Stimulated activated naive CD8-positive, alpha-beta T cell treated with anti-CD3 and anti-CD28 coated beads, Interleukin-15, amount 100 ng/mL, for 72 hours (primary cell): ENCODE data around the gene GADL1.

Source experiments
- ATAC-seq: fragments of 150-1000 bp; cut with Tn5 transposase; 2 replicates; pipeline ENCODE4 v1.10.0; 2021; ENCODE audit warnings: mild to moderate bottlenecking, moderate library complexity
- DNase-seq, 2 donors: peaks; one replicate each; pipeline ENCODE4 v3.0.0; 2021 to 2022
- H3K27ac Mint-ChIP-seq, 2 donors: one replicate each; pipeline ENCODE4 v1.8.0; 2022; ENCODE audit warnings: mild to moderate bottlenecking in 2 of 2, mixed read lengths in 2 of 2, moderate library complexity in 2 of 2
- H3K27me3 Mint-ChIP-seq: one replicate; pipeline ENCODE4 v1.8.0; 2022; ENCODE audit warnings: mixed read lengths
- H3K4me1 Mint-ChIP-seq: one replicate; pipeline ENCODE4 v1.8.0; 2022; ENCODE audit warnings: mild to moderate bottlenecking, mixed read lengths
- H3K4me3 Mint-ChIP-seq, 2 donors: one replicate each; pipeline ENCODE4 v1.8.0; 2022; ENCODE audit warnings: mild to moderate bottlenecking in 2 of 2, mixed read lengths in 2 of 2, moderate library complexity in 1 of 2
- H3K9me3 Mint-ChIP-seq, 2 donors: one replicate each; pipeline ENCODE4 v1.8.0; 2022; ENCODE audit warnings: mixed read lengths in 2 of 2

Gene GADL1

DNA sequence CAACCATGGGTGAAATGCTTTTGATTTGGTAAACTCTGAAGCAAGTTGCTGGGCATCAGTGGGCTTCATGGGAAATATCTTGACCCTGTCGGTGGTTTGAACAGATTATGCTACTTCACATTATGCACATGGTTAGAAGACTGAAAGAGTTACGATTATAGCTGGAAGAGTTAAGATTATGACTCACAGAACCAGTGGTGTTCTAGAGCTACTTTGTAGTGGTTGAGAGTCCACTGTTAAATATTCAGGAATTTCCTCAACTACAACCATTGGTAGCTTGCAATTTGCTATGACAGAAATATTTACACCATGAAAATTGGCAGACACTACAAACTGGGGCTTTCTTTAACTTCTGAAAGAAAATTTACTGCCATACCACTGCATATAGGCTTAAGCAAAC is 99.3 kb downstream of the GADL1 start:
- DNase-seq (no peak), ATAC-seq (no peak)

DNA sequence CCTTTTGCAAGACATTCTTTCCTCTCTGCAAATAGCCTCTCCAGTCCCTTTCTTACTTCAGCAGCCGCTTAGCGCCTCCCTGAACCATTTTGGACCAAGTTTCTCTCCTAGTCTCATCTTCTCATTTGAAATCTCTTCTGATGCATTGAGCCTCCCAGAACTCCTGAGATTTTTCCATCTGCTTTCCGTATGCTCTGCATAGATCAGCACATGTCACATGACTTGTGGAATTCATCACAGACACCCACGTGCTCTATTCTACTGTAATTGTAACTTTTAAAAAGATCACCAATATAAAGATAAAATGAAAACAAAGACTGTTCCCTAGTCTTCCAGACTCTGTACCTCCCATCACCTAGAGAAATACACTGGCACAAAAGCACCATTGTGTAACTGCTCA is 100.7 kb downstream of the GADL1 start:
- ATAC-seq: no peak
- DNase-seq: no peak
- Mint-ChIP-seq H3K4me1 (peaks cover 2% of the 10 kb centered on the region), H3K27me3 (no peaks in the 10 kb centered on the region), H3K27ac (no peak overlapping the region), H3K4me3 (no peak overlapping the region), H3K9me3 (no peaks in the 10 kb centered on the region)

More for the DNA sequence above, 99.3 kb downstream of the GADL1 start:
- Mint-ChIP-seq H3K27ac (no peak overlapping the region), H3K4me3 (no peak overlapping the region), H3K27me3 (no peaks in the 10 kb centered on the region), H3K4me1 (no peaks in the 10 kb centered on the region), H3K9me3 (peaks cover 0 to 5% of the 10 kb centered on the region in 2 donors)

DNA sequence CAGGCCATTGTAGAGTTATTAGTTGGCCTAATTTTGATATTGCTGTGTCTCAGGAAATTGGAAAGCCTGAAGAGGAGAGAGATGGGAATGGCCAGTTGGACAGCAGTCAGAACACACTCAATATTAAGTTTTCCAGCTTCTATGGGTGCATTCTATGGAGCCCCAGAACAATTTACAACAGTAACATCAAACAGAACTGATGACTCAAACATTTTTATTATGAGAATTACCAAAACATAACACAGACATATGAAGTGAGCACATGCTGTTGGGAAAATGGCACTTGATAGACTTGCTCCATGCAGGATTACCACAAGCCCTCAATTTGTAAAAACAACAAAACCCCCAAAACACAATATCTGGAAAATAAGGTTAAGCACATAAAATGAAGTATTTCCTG is 104.3 kb downstream of the GADL1 start:
- DNase-seq (no peak), ATAC-seq (no peak)
- peaks cover 7% of the 10 kb centered on the region for H3K27me3 Mint-ChIP-seq

DNA sequence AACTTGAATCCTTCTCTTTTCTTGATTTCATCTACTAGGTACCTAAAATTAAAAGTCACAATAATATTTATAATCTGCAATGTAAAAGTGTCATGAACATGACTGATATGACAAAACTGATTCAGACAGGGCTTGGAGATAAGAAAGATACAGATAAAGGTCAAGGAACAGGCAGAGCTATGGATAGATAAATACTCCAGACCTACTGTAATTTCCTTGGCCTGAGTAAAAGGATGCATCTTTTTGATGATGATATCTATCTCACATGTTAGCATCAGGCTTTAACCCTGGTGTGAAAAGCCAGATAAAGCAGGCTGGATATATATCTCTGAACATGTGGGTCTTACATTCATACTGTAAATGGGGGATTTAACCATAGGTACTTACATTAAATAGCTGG is 108.1 kb downstream of the GADL1 start:
- no peaks in the 10 kb centered on the region for H3K9me3 Mint-ChIP-seq
- H3K4me1 Mint-ChIP-seq: peaks cover 6% of the 10 kb centered on the region
- DNase-seq: no peak
- no peak overlapping the region for H3K4me3 Mint-ChIP-seq
- H3K27me3 Mint-ChIP-seq: peaks cover 7% of the 10 kb centered on the region
- H3K27ac Mint-ChIP-seq: no peak overlapping the region
- no peak for ATAC-seq

More for the DNA sequence above, 104.3 kb downstream of the GADL1 start:
- Mint-ChIP-seq H3K4me3 (no peak overlapping the region), H3K9me3 (no peaks in the 10 kb centered on the region), H3K27ac (no peak overlapping the region), H3K4me1 (peaks cover 6% of the 10 kb centered on the region)

DNA sequence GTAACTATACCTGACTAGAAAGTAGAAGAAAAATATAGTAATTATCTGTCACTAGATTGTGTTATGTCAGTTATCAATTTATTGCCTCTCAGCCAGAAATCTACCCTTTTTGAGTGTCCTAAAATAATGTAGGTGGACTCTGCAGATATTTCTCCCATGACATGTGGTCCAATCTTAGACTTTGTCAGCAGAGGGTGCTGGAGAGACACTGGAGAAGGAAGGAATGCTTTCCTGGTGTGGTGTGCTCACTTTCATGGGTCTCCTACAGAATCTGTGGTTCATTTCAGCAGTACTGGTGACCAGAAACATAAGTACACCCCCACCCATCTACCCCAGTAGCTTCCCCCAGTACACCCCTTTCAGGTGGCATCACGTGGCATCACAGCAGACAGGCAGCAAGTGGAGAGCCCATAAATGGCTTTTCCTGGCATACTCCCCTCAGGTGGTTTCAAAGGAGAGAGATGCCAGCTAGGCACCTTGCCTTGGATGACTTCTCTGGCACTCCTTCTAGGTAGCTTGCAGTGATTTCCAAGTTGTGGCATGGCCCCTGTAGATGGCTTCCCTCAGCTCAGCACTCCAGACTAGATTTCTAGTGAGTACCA is 114.7 kb downstream of the GADL1 start:
- ATAC-seq (no peak), DNase-seq (no peak)
- Mint-ChIP-seq H3K4me3 (no peak overlapping the region), H3K9me3 (no peaks in the 10 kb centered on the region), H3K27me3 (no peaks in the 10 kb centered on the region), H3K27ac (no peak overlapping the region), H3K4me1 (no peaks in the 10 kb centered on the region)

DNA sequence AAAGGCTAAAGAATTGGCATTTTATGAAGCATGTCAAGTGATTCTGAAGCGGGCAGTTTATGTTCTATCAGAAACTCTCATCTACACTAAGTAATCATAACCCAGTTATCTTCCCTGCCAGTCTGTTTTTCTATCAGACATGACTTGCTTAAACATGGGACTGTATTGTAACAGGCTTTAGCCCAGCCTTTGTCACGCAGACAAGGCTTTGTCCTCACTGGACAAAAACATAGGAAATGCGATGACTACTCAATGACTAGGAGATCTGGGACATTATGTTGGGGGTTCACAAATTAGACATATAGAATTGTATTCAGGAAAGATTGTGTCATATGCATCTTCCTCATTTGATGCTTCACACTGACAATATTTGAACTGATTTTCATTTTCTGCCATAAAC is 115.5 kb downstream of the GADL1 start:
- no peaks in the 10 kb centered on the region for H3K9me3 Mint-ChIP-seq
- ATAC-seq: no peak
- H3K4me3 Mint-ChIP-seq: no peak overlapping the region
- H3K27ac Mint-ChIP-seq: no peak overlapping the region
- no peak for DNase-seq
- H3K4me1 Mint-ChIP-seq: no peaks in the 10 kb centered on the region
- no peaks in the 10 kb centered on the region for H3K27me3 Mint-ChIP-seq

DNA sequence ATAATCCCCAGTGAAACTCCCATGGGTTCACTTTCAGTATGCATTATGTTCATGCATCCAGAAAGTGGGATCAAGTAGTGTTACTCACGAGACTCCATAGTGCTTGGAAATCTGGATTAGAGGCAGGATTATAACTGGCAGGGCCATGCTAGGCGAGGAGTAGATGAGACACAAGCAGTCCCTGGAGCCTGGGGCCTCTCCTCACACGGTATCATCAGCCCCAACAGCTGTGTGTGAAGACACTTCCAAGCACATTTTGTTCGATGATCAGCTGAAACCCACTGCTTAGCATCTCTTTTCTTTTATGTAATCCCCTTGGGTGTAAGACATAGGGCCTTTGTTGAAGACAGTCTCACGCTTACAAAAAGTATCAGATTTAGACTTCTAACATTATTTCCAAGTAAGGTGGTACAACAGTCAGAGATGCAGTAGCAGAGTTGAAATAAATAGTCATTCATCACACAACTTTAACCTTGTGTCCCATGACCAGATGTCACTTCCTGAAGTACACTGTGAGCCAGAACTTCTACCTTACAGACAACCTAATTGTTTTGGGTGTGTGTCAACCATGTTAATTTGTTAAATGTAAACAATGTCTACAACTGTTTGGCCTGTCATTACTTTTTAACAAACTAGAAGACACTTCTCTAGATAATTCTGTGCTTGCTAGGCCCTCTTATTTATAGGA is 116.9 kb downstream of the GADL1 start:
- Mint-ChIP-seq H3K9me3 (no peaks in the 10 kb centered on the region), H3K27ac (no peak overlapping the region), H3K4me1 (no peaks in the 10 kb centered on the region), H3K27me3 (peaks cover 5% of the 10 kb centered on the region), H3K4me3 (no peak overlapping the region)
- ATAC-seq (no peak), DNase-seq (no peak)

DNA sequence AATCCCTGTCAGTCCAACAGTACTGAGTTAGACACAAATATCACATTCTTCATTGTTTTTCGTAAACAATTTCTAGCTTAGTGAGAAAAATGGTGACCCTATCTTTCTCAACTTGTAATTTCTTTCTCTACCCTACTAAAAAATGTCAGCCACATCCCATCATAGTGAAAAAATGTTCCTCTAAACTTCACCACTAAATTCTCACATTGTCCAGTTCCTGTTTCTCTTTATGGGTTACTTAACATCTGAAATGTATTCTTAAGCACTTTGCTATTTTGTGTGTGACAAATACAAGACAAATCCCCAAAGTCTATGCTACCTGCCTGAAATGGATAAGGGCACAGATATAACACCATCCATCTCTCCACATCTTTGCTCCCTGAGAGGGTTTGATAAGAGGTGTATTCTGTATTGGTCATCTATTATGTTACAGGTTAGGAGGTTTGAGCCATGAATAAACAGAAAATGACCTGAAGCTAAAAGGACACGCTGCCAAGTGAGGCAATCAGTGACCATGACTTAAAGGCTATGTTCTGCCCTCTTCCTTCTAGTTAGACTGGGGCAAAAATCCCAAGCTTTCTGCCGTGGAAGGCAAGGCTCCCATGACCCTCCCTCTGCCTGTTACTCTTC is 118.2 kb downstream of the GADL1 start:
- H3K4me3 Mint-ChIP-seq: no peak overlapping the region
- no peak for ATAC-seq
- DNase-seq: no peak
- no peaks in the 10 kb centered on the region for H3K4me1 Mint-ChIP-seq
- peaks cover 8% of the 10 kb centered on the region for H3K27me3 Mint-ChIP-seq
- H3K27ac Mint-ChIP-seq: peak overlapping the region in 1 of 2 donors; percentile 16
- no peaks in the 10 kb centered on the region for H3K9me3 Mint-ChIP-seq

DNA sequence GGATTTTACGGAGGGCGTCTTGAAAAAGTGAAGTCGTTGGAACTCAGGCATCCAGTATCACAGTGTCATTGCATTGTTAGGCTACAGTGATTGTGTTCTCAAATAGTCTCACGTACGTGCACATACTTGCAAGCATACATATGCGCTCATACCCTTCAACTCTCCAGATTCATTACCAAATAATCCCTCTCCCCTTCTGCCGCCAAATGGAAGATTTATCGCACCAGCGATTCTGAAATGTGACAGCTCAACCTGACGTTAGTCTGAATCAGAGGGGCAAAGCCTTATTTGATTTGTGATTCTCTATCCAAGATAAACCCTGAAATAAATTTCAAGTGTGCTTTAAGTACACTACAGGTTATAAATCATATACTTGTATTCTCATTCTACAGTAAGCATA is 119.4 kb downstream of the GADL1 start:
- peaks cover 8% of the 10 kb centered on the region for H3K27me3 Mint-ChIP-seq
- DNase-seq (no peak), ATAC-seq (no peak)
- H3K4me1 Mint-ChIP-seq: no peaks in the 10 kb centered on the region
- H3K9me3 Mint-ChIP-seq: no peaks in the 10 kb centered on the region
- H3K4me3 Mint-ChIP-seq: no peak overlapping the region
- no peak overlapping the region for H3K27ac Mint-ChIP-seq

DNA sequence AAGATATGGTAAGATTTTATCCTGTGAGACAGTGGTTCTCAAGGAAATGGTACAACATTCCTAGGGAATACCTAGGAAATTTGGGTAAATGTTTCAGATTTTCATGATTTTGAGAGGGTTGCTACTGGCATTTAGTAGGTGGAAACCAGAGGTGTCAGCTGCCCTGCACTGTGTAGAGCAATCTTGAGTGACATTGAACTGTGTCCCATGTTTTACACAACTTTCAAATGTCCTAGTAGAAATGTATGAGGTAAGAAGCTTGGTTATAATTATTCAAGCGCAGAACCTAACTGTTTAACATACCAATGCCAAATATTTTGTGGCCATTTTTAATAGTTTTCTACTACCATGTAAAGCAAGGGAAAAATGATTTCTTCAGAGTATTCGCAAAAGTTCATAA is 120.4 kb downstream of the GADL1 start:
- H3K4me3 Mint-ChIP-seq: no peak overlapping the region
- H3K27me3 Mint-ChIP-seq: peaks cover 8% of the 10 kb centered on the region
- DNase-seq: no peak
- ATAC-seq: no peak
- no peak overlapping the region for H3K27ac Mint-ChIP-seq
- H3K9me3 Mint-ChIP-seq: no peaks in the 10 kb centered on the region
- H3K4me1 Mint-ChIP-seq: no peaks in the 10 kb centered on the region

DNA sequence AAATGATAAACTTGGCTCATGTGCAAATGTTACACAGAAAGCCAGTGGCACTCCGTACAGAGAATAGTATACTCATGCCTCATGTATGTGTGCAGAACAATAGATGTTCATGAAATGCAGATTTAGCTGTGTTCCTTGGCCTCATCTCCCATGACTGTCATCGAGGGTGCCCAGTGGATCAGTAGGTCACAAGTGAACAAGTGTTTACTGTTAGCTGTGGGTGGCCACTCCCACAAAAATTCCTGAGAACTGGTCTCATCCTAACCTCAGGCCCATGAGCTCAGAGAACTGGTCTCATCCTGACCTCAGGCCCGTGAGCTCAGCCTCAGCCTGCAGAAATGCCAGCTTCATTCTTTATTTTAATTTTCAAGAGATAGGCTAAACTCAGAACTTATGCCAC is 124.1 kb downstream of the GADL1 start:
- no peaks in the 10 kb centered on the region for H3K9me3 Mint-ChIP-seq
- H3K4me3 Mint-ChIP-seq: no peak overlapping the region
- peaks cover 8% of the 10 kb centered on the region for H3K4me1 Mint-ChIP-seq
- DNase-seq (no peak), ATAC-seq (no peak)
- H3K27ac Mint-ChIP-seq: peak overlapping the region in 1 of 2 donors; percentile 14
- peaks cover 16% of the 10 kb centered on the region for H3K27me3 Mint-ChIP-seq

DNA sequence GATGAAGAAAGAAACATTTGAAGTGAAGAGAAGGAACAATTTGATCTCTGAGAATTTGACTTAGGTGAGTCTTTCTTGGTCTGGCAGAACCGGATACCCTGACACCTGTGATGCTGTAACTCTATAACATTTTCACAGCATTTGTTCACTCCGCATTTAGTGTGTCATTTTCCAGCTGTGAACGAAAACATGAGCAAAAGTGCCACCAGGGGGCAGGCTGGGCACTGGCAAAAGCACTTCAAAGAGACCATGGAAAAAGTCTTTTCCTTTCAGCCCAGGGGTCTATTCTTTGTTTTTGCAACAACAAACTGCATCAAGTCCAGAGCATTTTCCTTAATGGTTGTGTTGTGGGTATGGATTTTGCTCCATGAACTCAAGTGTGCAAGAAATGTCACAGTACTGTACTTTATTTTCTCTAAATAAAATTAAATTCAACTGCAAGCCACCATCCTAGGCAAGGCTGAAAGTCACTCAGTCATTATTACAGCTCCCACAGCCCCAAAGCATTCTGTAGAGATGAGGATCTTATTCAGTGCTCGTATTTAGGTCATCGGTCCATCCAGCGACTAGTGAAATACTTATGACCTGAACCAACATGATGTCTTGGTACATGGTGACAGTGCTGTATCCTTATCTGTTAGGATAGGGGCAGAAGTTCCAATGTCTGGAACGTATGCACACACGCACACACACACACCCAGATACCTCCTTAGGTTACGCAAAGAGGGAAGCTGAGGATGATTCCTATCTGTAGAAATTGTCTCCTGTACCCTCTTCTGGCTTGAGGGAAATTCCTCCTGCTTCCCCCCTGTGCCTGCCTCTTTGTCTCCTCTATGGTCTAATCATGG is 125.5 kb downstream of the GADL1 start:
- DNase-seq (peak; percentile 56 to 65), ATAC-seq (no peak)
- Mint-ChIP-seq H3K27me3 (peaks cover 16% of the 10 kb centered on the region), H3K4me1 (peaks cover 8% of the 10 kb centered on the region), H3K27ac (no peak overlapping the region), H3K4me3 (no peak overlapping the region), H3K9me3 (no peaks in the 10 kb centered on the region)

DNA sequence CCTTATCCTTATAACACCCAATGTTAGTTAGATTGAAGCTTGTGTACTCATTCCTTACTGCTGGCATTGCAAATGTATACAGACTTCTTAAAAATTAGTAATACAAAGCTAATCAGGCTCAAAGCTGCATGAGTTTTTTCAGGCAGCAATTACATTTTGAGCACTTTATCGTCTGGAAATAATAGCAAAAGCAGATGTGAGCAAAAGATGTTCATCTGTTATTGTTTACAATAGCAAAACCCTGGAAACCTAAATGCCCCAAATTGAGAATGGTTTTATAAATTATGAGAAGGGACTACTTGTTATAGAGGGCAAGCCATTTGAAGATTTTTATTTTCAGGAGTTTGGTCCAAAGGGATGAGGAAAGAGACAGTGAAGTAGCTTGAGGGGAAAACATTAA is 126.4 kb downstream of the GADL1 start:
- H3K4me3 Mint-ChIP-seq: no peak overlapping the region
- ATAC-seq: no peak
- peaks cover 8% of the 10 kb centered on the region for H3K4me1 Mint-ChIP-seq
- no peaks in the 10 kb centered on the region for H3K9me3 Mint-ChIP-seq
- H3K27ac Mint-ChIP-seq: no peak overlapping the region
- H3K27me3 Mint-ChIP-seq: peaks cover 16% of the 10 kb centered on the region
- DNase-seq: no peak

DNA sequence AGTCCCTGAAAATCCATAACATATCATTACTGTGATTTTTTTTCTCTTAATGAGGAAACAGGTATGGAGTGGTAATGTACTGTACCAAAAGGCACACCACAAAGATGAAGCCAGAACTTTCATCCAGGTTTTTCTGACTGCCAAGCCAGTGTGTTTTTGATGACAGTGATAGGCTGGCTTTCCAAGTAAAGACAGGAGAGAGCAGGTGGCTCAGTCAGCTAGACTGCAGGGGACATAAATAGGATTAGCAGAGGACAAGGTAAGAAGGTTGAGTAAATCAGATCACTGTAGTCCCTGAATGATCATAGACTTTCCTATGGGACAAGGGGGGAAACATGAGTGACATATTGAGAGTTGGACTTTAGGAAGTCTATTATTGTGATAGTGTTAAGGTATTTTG is 127.9 kb downstream of the GADL1 start:
- Mint-ChIP-seq H3K4me3 (no peak overlapping the region), H3K27ac (no peak overlapping the region), H3K9me3 (no peaks in the 10 kb centered on the region), H3K27me3 (peaks cover 8% of the 10 kb centered on the region), H3K4me1 (peaks cover 8% of the 10 kb centered on the region)
- ATAC-seq: no peak
- DNase-seq: no peak

DNA sequence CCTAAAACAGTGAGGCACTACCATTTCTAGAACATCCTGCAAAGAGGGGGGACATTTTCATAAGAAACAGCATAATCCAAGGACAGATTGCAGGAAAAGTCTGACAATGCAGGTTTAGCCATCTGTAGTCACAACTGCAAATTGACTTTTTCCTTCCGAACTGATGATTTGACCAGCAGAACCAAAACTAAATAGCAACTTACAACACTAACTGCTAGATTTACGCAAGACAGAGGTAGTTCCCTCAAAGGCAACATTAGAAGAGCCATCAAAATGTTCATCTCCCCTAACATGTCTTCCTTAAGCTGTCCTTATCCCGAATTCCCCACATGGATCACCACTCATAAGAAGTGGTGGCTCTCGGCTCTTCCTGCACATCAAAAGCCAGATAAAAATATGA is 129.6 kb downstream of the GADL1 start:
- Mint-ChIP-seq H3K4me1 (peaks cover 8% of the 10 kb centered on the region), H3K9me3 (no peaks in the 10 kb centered on the region), H3K27ac (no peak overlapping the region), H3K4me3 (no peak overlapping the region), H3K27me3 (peaks cover 8% of the 10 kb centered on the region)
- no peak for DNase-seq
- ATAC-seq: no peak

DNA sequence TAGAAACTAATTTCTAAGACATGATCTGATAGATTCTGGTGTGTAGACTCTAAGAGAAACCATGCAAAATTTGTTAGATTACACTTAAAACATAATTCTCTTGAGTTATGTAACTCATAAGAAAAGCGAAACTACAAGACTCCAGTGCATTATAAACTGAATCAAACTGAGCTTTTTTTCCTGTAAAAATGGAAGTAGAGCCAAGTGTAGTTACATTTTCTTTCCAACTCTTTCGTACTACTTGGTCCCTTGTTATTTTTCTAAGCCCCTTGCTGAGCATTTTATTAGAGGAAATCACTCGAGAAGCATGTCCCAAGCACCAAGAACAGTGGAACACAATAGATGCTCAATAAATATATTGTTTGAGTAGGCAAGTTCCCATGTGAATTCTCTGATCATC is 130.2 kb downstream of the GADL1 start:
- peaks cover 8% of the 10 kb centered on the region for H3K4me1 Mint-ChIP-seq
- H3K4me3 Mint-ChIP-seq: no peak overlapping the region
- ATAC-seq (no peak), DNase-seq (no peak)
- no peaks in the 10 kb centered on the region for H3K9me3 Mint-ChIP-seq
- peaks cover 8% of the 10 kb centered on the region for H3K27me3 Mint-ChIP-seq
- no peak overlapping the region for H3K27ac Mint-ChIP-seq
